Fibroblast of skin of abdomen (primary cell): ENCODE results near the gene C9orf78.

ENCODE experiments used
- DNase-seq: peaks from one replicate; pipeline ENCODE4 v3.0.0-alpha.2; 2013

The C9orf78 gene

GRCh38 chr9:129841071-129841470, 6.0 kb upstream of the C9orf78 start:
- no peak for DNase-seq

- DNase-seq: no peak
Measured at GRCh38 chr9:129840034-129840433, 5.0 kb upstream of the C9orf78 start.

GRCh38 chr9:129839324-129840023, 4.4 kb upstream of the C9orf78 start:
- DNase-seq: no peak

- DNase-seq: peak; percentile 63
Measured at GRCh38 chr9:129838707-129839259, 3.7 kb upstream of the C9orf78 start.

GRCh38 chr9:129836311-129837007, 1.4 kb upstream of the C9orf78 start:
- DNase-seq: no peak

GRCh38 chr9:129835860-129836223, 767 bp upstream of the C9orf78 start:
- no peak for DNase-seq

- DNase-seq: no peak
Measured at GRCh38 chr9:129834489-129835127, 467 bp downstream of the C9orf78 start.

- DNase-seq: no peak
Measured at GRCh38 chr9:129832982-129833381, 2.1 kb downstream of the C9orf78 start.

- no peak for DNase-seq
Measured at GRCh38 chr9:129828969-129829368, 6.1 kb downstream of the C9orf78 start.

GRCh38 chr9:129828051-129828450, 7.0 kb downstream of the C9orf78 start:
- no peak for DNase-seq

- DNase-seq: no peak
Measured at GRCh38 chr9:129826759-129827158, 8.3 kb downstream of the C9orf78 start.

- no peak for DNase-seq
Measured at GRCh38 chr9:129826344-129826743, 8.7 kb downstream of the C9orf78 start.

- peak; percentile 93 for DNase-seq
Measured at GRCh38 chr9:129823935-129824601, 11.0 kb downstream of the C9orf78 start, which contains the start of gene TOR1A. TSS of gene TOR1A (minus strand) at chr9:129824136. CDS start at chr9:129824085, 51 bp downstream.

- no peak for DNase-seq
Measured at GRCh38 chr9:129823542-129823934, 11.5 kb downstream of the C9orf78 start.

- no peak for DNase-seq
Measured at GRCh38 chr9:129822898-129823541, 12.1 kb downstream of the C9orf78 start.

- no peak for DNase-seq
Measured at GRCh38 chr9:129816501-129817435, 18.3 kb downstream of the C9orf78 start.

GRCh38 chr9:129815278-129815677, 19.8 kb downstream of the C9orf78 start:
- no peak for DNase-seq

GRCh38 chr9:129814432-129815223, 20.4 kb downstream of the C9orf78 start:
- DNase-seq: no peak

GRCh38 chr9:129813661-129814060, 21.4 kb downstream of the C9orf78 start:
- no peak for DNase-seq

- no peak for DNase-seq
Measured at GRCh38 chr9:129812385-129812784, 22.7 kb downstream of the C9orf78 start.
